Measurements from ENCODE around the gene PRKACB.

Gene PRKACB

GRCh38 chr1:84162295-84162694, 18.2 kb downstream of the PRKACB start:
- H3K4me2 ChIP-seq (ENCODE audit: low read depth, low read length, poor library complexity, severe bottlenecking): peak overlapping the region; percentile 26
- peaks cover 5% of the 10 kb centered on the region; the same call in 1 of the 2 replicates for H3K36me3 ChIP-seq (ENCODE audit: low read length)
- no peak for TF ChIP-seq EZH2phosphoT487 (conservative IDR thresholded peaks at IDR 0.05; ENCODE audit: low read length)
- no peak for TF ChIP-seq CTCF (IDR thresholded peaks at IDR 0.05; ENCODE audit: insufficient read depth, low read length, poor library complexity, severe bottlenecking)
- H4K20me1 ChIP-seq (ENCODE audit: low read depth, low read length): peaks cover 7% of the 10 kb centered on the region
- H3K79me2 ChIP-seq (ENCODE audit: insufficient read depth, low read length): peaks cover 98% of the 10 kb centered on the region
- no peak overlapping the region for H3K9ac ChIP-seq (ENCODE audit: low read length)
- H3K9me2 ChIP-seq (replicated peaks; ENCODE audit: insufficient read depth, low read length): no peaks in the 10 kb centered on the region
- H3K27ac ChIP-seq (ENCODE audit: low read depth, low read length): no peak overlapping the region
- H2AFZ ChIP-seq (ENCODE audit: low read depth, low read length, severe bottlenecking): no peak overlapping the region
- H3K27me3 ChIP-seq (ENCODE audit: low read length): no peaks in the 10 kb centered on the region
- no peak overlapping the region for H3K4me3 ChIP-seq (ENCODE audit: insufficient read depth, low read length, poor library complexity, severe bottlenecking)
- no peaks in the 10 kb centered on the region for H3K9me3 ChIP-seq (ENCODE audit: insufficient read depth, low read length)
- H3F3A ChIP-seq (ENCODE audit: insufficient read depth): peaks cover 11% of the 10 kb centered on the region; the same call in 1 of the 2 replicates

GRCh38 chr1:84163123-84163931, 19.3 kb downstream of the PRKACB start:
- Histone ChIP-seq H2AFZ (ENCODE audit: low read depth, low read length, severe bottlenecking) (no peak overlapping the region), H3K27me3 (ENCODE audit: low read length) (no peaks in the 10 kb centered on the region), H3K4me2 (ENCODE audit: low read depth, low read length, poor library complexity, severe bottlenecking) (peak overlapping the region; percentile 74), H3K79me2 (ENCODE audit: insufficient read depth, low read length) (peaks cover 98% of the 10 kb centered on the region), H3K9ac (ENCODE audit: low read length) (no peak overlapping the region), H3K4me3 (ENCODE audit: insufficient read depth, low read length, poor library complexity, severe bottlenecking) (no peak overlapping the region), H3K36me3 (ENCODE audit: low read length) (0 out of 2 replicates have a peak, but pooled peaks cover 5% of the 10 kb centered on the region), H4K20me1 (ENCODE audit: low read depth, low read length) (peaks cover 7% of the 10 kb centered on the region), H3K9me3 (ENCODE audit: insufficient read depth, low read length) (no peaks in the 10 kb centered on the region), H3F3A (ENCODE audit: insufficient read depth) (peaks cover 9% of the 10 kb centered on the region; the same call in 1 of the 2 replicates), H3K9me2 (replicated peaks; ENCODE audit: insufficient read depth, low read length) (no peaks in the 10 kb centered on the region), H3K27ac (ENCODE audit: low read depth, low read length) (no peak overlapping the region)
- TF ChIP-seq EZH2phosphoT487 (conservative IDR thresholded peaks at IDR 0.05; ENCODE audit: low read length): no peak
- no peak for TF ChIP-seq CTCF (IDR thresholded peaks at IDR 0.05; ENCODE audit: insufficient read depth, low read length, poor library complexity, severe bottlenecking)

- Histone ChIP-seq H3K79me2 (ENCODE audit: insufficient read depth, low read length) (peaks cover 98% of the 10 kb centered on the region), H3K9me3 (ENCODE audit: insufficient read depth, low read length) (no peaks in the 10 kb centered on the region), H3K27me3 (ENCODE audit: low read length) (no peaks in the 10 kb centered on the region), H3F3A (ENCODE audit: insufficient read depth) (peaks cover under 1% of the 10 kb centered on the region; the same call in 1 of the 2 replicates), H2AFZ (ENCODE audit: low read depth, low read length, severe bottlenecking) (no peak overlapping the region), H3K4me3 (ENCODE audit: insufficient read depth, low read length, poor library complexity, severe bottlenecking) (peak overlapping the region; percentile 44), H3K9me2 (replicated peaks; ENCODE audit: insufficient read depth, low read length) (no peaks in the 10 kb centered on the region), H4K20me1 (ENCODE audit: low read depth, low read length) (peaks cover 7% of the 10 kb centered on the region), H3K36me3 (ENCODE audit: low read length) (0 out of 2 replicates have a peak, but pooled peaks cover 5% of the 10 kb centered on the region), H3K27ac (ENCODE audit: low read depth, low read length) (peak overlapping the region; percentile 28; the same call in 1 of the 2 replicates), H3K4me2 (ENCODE audit: low read depth, low read length, poor library complexity, severe bottlenecking) (peak overlapping the region; percentile 74), H3K9ac (ENCODE audit: low read length) (peak overlapping the region; percentile 35)
- no peak for TF ChIP-seq CTCF (IDR thresholded peaks at IDR 0.05; ENCODE audit: insufficient read depth, low read length, poor library complexity, severe bottlenecking)
- TF ChIP-seq EZH2phosphoT487 (conservative IDR thresholded peaks at IDR 0.05; ENCODE audit: low read length): no peak
Measured at GRCh38 chr1:84164161-84164560, 20.1 kb downstream of the PRKACB start.

Data from SU-DHL-6 (cell line).